Glomerular visceral epithelial cell (primary cell): ENCODE measurements around the gene TSPYL2.

Source experiments
- DNase-seq: peaks from one replicate; pipeline ENCODE4 v3.0.0-alpha.2; 2016; ENCODE audit errors: extremely low spot score

The TSPYL2 gene

DNA sequence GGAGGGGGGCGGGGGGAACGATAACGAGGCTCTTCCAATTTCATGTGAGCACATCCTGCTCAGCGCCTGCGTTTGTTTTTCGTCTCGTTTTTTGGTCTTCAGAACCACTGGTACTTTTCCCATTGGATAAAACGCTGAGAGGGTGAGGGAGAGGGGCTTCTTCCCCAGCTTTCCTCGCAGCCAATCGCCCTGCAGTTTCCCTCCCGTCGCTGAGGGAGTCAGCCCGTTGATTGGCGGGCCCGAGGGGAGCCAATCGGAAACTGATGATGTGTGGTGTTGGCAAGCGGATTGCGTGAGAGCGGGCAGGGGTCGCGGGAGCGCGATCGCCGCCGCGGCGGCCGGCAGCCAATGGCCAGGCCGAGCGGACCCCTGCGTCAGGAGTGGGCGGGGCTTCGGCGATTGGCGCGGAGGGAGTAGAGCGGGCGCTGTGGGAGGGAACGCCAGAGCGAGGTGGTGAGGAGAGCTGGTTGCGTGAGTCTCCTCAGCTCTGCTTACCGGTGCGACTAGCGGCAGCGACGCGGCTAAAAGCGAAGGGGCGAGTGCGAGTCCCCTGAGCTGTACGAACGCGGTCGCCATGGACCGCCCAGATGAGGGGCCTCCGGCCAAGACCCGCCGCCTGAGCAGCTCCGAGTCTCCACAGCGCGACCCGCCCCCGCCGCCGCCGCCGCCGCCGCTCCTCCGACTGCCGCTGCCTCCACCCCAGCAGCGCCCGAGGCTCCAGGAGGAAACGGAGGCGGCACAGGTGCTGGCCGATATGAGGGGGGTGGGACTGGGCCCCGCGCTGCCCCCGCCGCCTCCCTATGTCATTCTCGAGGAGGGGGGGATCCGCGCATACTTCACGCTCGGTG is at the start of gene TSPYL2:
Gene TSPYL2 (plus strand): TSS at position 443 of the 848 bp plus-strand sequence. CDS start 132 bp downstream, at position 575.
- peak; percentile 94 for DNase-seq

DNA sequence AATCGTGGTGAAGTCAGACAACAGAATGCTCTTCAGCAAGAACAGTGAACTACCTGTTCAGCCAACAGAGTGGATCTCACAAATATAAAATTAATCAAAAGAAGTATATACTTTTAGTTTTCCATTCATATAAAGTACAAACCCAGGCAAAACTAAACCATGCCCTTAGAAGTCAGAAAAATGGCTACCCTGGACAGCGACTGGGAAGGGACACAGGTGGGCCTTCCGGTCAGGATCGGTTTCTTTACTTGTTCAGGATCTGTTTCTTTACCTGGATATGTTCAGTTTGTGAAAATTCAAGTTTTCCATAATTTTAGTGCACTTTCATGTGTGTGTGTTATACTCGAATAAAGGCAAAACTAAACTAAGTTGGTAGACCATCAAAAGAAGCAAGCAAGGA is 46.0 kb upstream of the TSPYL2 start:
- DNase-seq: no peak

DNA sequence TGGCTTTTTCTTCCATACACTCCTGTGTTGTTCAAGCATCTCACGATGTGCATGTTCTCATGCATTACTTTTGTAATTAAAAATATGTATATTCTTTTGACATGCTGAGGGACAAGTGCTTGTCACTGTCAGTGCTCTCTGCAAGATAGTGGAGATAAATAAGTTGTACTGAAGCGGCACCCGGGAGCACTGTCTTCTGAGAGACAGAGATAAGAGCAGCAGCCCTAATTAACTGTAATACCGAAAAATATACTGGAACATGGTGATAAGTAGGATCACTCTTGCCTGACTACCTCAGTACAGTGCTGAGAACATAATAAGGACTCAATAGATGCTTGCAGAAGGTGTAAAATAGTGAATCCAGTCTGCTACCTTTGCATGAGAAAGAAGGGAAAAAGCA is 42.9 kb upstream of the TSPYL2 start:
- DNase-seq: no peak

DNA sequence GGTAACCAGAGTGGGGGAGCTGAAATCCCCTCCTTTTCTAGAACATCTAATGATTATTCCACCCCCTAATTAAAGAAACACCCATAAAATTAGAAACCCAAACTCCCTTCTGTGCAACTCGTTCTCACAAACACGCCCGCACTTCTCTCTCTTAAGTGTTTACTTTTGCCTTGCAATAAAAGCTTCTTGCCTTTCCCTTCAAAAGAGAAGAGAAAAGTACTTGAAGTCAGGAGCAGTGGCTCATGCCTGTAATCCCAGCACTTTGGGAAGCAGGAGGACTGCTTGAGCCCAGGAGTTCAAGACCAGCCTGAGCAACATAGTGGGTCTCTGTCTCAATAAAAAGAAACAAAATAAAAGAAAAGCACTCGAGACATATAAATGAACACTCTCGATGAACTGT is 37.2 kb upstream of the TSPYL2 start:
- DNase-seq: no peak

DNA sequence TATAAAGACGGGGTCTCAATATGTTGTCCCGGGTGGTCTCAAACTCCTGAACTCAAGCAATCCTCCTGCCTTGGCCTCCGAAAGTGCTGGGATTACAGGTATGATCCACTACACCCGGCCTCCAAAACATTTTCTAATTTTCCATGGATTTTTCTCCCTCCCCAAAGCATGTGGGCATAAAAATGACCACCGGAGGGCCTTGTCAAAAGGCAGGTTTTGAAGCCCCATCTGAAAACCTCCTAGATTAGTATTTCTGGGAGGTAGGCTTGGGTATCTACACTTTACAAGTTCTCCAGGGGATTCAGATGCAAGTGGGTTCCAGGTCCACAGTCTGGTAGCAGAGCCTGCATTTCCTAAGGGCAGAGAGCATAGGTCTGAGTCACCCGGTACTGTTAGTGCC is 34.9 kb upstream of the TSPYL2 start:
- no peak for DNase-seq

DNA sequence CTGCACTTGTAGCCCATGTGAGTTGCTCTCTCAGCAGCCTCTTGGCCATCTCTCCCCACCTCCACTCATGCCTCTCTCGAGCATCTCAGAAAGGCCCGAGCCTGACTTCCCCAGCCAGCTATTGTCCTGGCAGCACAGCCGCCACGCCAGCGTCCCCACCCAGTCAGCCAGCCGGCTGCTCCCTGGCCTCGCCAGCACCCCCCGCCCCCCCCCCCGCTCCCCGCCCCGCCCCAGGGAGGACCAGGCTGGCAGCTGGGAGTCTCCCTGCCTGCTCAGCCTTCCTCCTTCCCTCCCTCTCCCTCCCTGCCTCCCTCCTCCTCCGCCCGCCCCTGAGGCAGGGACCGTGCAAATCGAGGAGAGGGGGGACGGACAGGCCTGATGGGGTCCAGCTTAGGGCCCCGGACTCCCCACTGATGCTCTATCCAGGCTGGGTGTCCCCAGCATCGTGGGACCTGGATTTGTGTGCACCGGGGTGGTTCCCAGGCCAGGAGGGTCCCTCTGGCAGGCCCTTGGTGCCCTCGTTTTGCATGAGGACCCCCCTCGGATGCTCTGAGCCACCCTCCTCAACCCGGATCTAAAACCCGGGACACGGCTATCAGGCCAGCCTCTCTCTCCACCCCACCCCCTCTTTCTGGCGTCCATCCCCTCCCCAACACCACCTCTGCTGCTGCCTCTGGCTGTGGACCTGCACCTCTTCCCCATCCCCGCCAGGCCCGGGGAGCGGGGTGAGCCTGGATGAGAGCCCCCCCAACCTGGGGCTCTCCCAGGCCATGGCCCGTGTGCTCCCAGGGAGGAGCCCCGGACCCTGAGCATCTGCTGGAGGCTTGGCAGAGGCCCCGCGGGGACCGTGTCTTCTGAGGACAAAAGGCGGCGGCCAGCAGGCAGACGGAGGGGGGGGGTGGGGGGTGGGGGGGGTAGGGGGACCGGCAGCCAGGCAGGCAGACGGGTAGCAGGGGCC is 33.7 kb upstream of the TSPYL2 start, which contains the start of gene GPR173:
Gene GPR173 (plus strand): TSS at position 621 of the 958 bp plus-strand sequence. CDS start 27,833 bp downstream, outside the sequence.
- peak; percentile 64 for DNase-seq

DNA sequence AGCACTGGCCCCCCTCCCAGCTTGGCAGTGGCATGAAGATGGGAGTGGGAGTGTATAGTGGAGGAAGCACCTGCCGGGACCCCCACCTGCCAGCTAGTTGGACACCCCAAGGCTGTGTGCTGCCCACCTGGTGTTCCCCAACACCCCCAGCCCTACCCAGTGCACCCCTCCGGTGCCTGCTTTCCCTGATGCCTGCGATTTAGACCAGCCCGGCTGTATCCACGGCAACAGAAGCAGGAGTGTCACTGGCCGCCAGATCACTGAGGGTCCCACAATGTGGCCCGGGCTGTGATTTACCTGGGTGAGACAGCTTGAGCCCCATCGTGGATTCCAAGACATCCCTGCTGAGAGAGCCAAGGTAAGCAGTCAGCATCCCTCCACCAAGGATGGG is 33.0 kb upstream of the TSPYL2 start:
- DNase-seq: no peak

DNA sequence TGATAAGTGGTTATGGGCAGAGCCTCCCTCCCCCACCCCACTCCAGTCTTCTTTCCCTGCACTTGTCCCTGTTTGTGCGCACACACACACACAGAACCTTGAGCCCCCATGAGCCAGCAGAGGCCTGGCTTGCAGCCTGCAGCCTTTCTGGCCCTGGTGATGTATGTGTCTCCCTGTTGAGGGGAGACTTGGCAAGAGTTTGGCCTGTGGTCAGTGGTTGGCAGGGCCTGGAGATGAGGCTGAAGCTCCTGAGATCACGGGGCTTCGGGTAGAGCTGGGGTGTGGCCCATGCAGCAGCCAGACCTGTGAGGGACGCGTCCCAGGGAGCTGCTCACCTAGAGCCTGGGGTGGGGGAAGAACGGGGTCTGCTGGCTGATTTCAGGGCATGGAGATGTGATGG is 31.3 kb upstream of the TSPYL2 start:
- no peak for DNase-seq

DNA sequence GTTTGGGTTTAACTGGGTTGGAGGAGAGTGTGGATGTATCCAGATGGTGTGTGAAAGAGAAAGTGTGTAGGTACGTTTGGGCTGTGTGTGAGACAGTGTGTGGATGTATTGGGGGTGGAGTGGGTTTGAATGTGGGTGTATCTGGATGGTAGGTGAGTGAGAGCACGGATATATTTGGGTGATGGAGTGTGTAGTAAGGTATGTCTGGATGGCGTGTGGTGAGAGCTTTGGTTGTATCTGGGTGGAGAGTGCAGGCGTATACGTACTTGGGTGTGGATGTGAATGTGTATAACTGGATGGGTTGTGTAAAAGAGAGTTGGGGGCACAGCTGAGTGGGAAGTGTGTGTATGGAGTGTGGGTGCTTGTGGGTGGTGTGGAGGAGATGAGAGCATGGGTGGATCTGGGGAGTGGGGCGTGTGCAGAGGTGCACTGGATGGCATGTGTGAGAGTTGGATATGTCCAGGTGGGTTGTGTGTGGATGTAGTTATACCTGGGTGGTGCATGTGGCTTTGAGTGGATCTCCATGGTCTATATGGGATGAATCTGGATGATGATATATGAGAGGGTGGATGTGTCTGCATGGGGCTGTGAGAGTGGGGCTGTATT is 26.8 kb upstream of the TSPYL2 start:
- no peak for DNase-seq

DNA sequence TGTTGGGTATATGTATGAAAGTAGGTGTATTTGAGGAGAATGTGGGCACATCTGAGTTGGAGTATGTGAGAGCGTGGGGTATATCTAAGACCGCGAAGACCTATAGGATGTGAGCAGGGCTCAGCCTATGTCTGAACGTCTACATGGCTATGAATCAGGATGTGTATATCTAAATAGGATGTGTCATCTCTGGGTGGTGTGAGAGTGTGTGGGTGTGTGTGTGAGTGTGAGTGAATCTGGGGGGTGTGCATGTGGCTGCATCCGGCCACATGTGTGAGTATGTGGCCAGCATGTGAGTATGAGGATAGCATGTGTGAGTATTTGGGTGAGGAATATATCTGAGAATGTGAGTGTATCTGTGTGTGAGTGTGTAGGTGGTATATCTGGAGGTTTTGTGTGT is 25.9 kb upstream of the TSPYL2 start:
- DNase-seq: no peak

DNA sequence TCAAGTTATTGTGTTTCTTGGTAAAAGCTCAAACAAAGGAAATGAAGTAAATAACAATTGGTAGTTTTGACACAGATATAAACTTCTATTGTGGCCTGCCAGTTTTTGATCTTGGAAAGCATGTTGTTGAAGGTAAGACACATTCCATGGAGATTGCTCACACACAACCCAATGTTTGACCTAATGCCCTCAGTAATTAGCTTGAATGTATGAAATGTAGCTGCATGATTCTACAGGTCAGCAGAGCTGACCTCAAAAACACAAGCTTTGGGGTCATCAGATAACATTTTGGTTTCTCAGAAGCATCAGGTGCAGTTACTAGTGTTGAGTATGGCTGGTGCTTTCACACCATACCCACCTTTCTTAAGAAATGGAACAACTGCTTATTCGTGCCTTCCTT is 17.1 kb upstream of the TSPYL2 start:
- DNase-seq: no peak

DNA sequence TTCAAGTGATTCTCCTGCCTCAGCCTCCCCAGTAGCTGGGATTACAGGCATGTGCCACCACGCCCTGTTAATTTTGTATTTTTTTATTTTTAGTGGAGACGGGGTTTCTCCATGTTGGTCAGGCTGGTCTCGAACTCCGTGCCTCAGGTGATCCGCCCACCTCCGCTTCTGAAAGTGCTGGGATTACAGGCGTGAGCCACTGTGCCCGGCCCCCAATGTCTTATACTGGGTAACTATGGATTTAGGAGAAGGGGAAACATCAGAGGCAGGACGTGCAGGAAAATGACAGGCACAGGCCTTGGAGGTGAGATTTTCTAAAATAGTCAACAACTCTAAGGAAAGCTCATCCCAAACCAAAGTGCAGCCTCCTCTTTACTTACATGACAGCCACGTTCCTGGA is 11.1 kb upstream of the TSPYL2 start:
- DNase-seq: no peak

DNA sequence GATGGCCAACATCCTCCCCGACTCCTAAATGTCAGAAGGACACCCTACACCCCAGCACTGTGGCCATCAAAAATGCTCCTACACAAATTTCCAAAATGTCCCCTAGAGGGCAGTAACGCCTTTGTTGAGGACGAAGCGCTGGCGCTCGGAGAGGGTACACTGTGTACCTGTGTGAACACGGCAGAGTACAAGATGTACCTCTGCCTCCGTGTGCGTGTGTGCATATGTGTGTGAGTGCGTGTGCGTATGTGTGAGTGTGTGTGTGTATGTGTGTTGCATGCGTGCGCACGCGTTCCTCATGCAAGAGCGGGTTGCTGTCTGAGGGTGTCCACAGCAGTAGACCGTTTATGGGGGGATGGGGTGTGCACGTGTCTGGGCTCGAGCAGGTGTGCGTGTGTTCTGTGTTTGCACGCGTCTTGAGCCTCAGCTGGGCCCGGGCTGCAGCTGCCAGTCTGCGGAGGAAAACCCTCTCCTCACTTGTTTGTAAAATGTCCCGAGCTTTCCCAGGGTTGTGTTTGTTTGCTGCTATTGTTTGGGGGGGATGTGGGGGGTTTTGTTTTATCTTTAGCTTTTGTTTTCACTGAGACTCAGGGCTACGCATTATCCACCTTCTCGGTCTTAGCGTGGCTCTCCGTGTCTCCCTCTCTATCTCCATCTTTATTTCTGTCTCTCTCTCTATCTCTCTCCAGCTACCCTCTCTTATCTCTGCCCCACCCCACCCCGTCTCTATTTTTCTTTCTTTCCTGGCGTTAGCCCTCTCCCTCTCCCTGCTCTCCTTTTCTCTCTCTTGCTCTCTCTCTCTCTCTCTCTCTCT is 10.4 kb upstream of the TSPYL2 start:
- peak; percentile 60 for DNase-seq

DNA sequence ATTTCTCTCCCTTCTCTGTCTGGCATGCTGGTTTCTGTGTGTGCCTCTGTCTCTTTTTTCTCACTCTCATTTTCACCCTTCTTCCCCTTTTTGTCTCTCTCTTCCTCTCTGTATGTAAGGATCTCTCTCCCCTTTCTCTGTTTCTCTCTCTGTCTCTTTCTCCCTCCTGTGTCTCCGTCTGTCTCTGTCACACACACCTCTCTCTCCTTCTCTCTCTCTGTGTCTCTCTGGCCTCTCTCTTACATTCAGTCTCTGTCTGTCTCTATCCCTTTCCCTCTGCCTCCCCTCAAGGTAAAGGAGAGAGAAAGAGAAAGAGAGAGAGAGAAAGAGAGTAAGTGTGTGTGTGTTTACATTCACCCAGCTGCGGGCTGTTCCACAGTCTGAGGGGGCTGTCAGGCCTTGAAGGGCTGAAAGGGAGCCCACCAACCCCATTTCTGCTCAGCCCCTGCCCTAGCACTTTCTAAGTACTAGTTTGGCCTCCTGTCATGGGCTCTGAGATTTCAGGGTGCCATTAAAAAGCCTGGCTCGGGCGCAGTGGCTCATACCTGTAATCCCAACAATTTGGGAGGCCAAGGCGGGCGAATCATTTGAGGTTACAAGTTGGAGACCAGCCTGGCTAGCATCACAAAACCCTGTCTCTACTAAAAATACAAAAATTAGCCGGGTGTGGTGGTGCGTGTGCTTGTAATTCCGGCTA is 9.6 kb upstream of the TSPYL2 start:
- no peak for DNase-seq

DNA sequence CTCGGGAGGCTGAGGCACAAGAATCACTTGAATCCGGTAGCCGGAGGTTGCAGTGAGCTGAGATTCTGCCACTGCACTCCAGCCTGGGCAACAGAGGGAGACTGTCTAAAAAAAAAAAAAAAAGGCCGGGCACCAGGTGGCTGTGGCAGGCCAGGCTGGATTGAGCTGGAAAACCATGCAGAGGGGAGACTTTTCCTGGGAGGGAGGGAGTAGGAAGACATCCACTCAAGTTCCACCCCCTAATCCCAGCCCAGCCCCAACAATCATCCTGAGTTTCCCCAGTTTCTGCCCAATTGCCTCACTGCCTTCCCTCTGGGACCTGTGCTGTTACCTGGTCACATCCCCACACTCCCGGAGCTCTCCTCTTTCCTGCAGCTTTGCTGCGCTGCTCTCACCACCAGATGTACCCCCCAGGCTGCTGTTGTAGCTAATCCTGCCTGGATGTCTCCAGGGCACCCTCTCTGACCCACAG is 9.0 kb upstream of the TSPYL2 start:
- DNase-seq: no peak

DNA sequence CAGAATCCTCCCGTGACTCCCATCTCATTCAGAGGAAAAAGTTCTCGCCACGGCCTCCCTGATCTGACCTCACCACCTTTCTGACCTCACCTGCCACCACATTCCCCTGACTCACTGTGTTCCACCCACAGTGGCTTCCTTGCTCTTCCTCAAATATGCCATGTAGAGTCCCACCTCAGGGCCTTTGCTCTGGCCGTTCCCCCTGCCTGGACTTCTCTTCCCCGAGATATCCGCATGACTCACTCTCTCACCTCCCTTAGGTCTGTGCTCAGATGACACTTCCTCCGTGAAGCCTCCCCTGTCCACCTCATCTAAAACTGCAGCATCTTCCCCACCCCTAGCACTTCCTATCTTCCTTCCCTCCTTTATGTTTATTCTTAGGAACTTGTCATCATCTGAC is 7.2 kb upstream of the TSPYL2 start:
- no peak for DNase-seq

DNA sequence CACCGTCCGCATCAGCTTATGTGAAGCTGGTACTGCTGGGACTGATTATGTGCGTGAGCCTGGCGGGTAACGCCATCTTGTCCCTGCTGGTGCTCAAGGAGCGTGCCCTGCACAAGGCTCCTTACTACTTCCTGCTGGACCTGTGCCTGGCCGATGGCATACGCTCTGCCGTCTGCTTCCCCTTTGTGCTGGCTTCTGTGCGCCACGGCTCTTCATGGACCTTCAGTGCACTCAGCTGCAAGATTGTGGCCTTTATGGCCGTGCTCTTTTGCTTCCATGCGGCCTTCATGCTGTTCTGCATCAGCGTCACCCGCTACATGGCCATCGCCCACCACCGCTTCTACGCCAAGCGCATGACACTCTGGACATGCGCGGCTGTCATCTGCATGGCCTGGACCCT is 5.5 kb upstream of the TSPYL2 start:
- no peak for DNase-seq

DNA sequence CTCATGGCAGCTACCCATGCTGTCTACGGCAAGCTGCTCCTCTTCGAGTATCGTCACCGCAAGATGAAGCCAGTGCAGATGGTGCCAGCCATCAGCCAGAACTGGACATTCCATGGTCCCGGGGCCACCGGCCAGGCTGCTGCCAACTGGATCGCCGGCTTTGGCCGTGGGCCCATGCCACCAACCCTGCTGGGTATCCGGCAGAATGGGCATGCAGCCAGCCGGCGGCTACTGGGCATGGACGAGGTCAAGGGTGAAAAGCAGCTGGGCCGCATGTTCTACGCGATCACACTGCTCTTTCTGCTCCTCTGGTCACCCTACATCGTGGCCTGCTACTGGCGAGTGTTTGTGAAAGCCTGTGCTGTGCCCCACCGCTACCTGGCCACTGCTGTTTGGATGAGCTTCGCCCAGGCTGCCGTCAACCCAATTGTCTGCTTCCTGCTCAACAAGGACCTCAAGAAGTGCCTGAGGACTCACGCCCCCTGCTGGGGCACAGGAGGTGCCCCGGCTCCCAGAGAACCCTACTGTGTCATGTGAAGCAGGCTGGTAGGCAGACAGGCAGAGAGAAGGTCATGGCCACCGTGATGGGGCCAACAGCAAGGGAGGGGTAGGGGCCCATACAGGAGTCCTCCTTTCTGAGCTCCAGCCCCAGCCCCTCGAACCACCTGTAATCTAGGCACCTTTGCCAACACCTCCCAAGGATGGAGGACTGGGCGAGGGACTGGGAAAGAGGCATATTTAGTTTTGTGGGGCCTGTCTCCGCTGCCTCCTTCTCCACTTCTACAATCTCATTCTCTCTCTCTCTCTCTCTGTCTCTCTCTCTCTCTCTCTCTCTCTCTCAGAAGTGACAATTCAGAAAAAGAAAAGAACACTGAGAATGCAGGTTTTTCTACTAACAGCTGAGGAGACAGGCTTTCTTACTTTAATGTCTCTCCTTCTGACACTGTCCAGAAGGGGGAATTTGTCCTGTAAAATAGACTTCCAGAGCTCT is 4.7 kb upstream of the TSPYL2 start:
- no peak for DNase-seq

DNA sequence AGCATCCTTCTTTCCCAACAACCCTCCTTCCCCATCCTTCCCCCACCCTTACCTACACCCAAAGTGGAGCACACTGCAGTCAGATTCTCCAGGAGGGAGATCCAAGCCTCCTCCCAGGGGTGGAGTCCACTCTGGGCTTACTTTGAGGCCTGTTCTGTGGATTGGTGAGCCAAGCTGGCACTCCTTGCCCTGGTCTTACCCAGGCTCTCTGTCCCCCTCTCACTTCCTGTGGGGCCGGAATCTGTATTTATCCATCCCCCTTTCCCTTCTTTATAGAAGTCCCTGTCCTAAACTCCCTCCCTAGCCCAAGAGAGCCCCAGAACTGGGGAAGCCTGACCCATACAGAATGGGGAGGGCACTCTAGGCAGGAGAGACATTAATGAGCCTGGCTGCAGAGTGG is 3.2 kb upstream of the TSPYL2 start:
- DNase-seq: no peak
